Common myeloid progenitor, CD34-positive (primary cell): ENCODE data around the gene ARHGAP19.

Source experiments
- CTCF ChIA-PET: fragments of 350-600 bp; sonication (Branson Sonifier 250); formaldehyde crosslinking; loops from one replicate; lab custom pipeline; 2021; ENCODE audit warnings: antibody characterized with exemption; lab: Charles Lee
- POLR2A ChIA-PET: fragments of 350-600 bp; sonication (Branson Sonifier 250); formaldehyde crosslinking; loops from one replicate; lab custom pipeline; 2021; ENCODE audit warnings: antibody characterized with exemption; lab: Charles Lee
- DNase-seq, 3 donors: peaks; one replicate each; pipeline versions ENCODE4 v3.0.0 to v3.0.0-alpha.2; 2013
- H3K27ac ChIP-seq, 2 experiments: 1 replicate in 1 of 2; 2 replicates in 1 of 2; pipeline ENCODE4 v1.7.0; 2013; ENCODE audit warnings: inconsistent platforms in 2 of 2, low read length in 2 of 2, mild to moderate bottlenecking in 2 of 2, low read depth in 1 of 2, moderate library complexity in 1 of 2; ENCODE audit not compliant: severe bottlenecking in 2 of 2, insufficient read depth in 1 of 2, poor library complexity in 1 of 2
- H3K27me3 ChIP-seq, 5 experiments: replicated peaks in 2 of 5; 1 replicate in 3 of 5; 2 replicates in 2 of 5; pipeline versions ENCODE4 v1.6.1 to v1.7.0; 2013; ENCODE audit warnings: low read length in 4 of 5, mild to moderate bottlenecking in 2 of 5, moderate library complexity in 2 of 5, inconsistent platforms in 1 of 5; ENCODE audit not compliant: insufficient read depth in 5 of 5, control insufficient read depth in 4 of 5
- H3K36me3 ChIP-seq, 4 experiments: 1 replicate in 2 of 4; 2 replicates in 2 of 4; pipeline versions ENCODE4 v1.6.1 to v1.7.0; 2013; ENCODE audit warnings: low read length in 3 of 4, control low read depth in 1 of 4, mild to moderate bottlenecking in 1 of 4; ENCODE audit not compliant: control insufficient read depth in 4 of 4, insufficient read depth in 4 of 4
- H3K4me1 ChIP-seq, 4 experiments: 1 replicate in 3 of 4; 2 replicates in 1 of 4; pipeline versions ENCODE4 v1.6.1 to v1.7.1; 2013; ENCODE audit warnings: low read length in 3 of 4, mild to moderate bottlenecking in 3 of 4, control low read depth in 1 of 4, inconsistent platforms in 1 of 4, moderate library complexity in 1 of 4; ENCODE audit not compliant: control insufficient read depth in 4 of 4, insufficient read depth in 4 of 4; ENCODE audit errors: control extremely low read depth in 1 of 4
- H3K4me3 ChIP-seq, 7 experiments: 1 replicate in 4 of 7; 2 replicates in 3 of 7; pipeline versions ENCODE4 v1.5.1 to v1.7.0; 2013; ENCODE audit warnings: mild to moderate bottlenecking in 7 of 7, low read length in 6 of 7, moderate library complexity in 6 of 7, inconsistent platforms in 2 of 7, low read depth in 2 of 7, control low read depth in 1 of 7; ENCODE audit not compliant: insufficient read depth in 4 of 7, control insufficient read depth in 1 of 7; ENCODE audit errors: extremely low read depth in 1 of 7
- H3K9me3 ChIP-seq, 5 experiments: 1 replicate in 4 of 5; 2 replicates in 1 of 5; pipeline versions ENCODE4 v1.6.1 to v1.7.1; 2013; ENCODE audit warnings: low read length in 4 of 5, mild to moderate bottlenecking in 2 of 5, inconsistent platforms in 1 of 5, low read depth in 1 of 5, moderate library complexity in 1 of 5; ENCODE audit not compliant: control insufficient read depth in 4 of 5, insufficient read depth in 2 of 5; ENCODE audit errors: control extremely low read depth in 1 of 5
- WGBS: methylation state at CpG from one replicate; pipeline ENCODE4 v1.1.5; 2013; ENCODE audit not compliant: insufficient coverage; 5-methylcytosine and 5-hydroxymethylcytosine counted together

The ARHGAP19 gene

GRCh38 chr10:97203220-97203619 lies 89.2 kb downstream of the ARHGAP19 start:
- DNase-seq, result no peak
- H3K27ac ChIP-seq, result no peak overlapping the region
- H3K36me3 ChIP-seq, result no peaks in the 10 kb centered on the region
- WGBS, result 87% methylated on average over 7 of the region's 7 CpGs
- H3K4me1 ChIP-seq, result peaks cover 0 to 15% (median 6%) of the 10 kb centered on the region in 4 experiments
- peaks cover 0 to 34% (median 5%) of the 10 kb centered on the region in 5 experiments for H3K27me3 ChIP-seq
- no peak overlapping the region for H3K4me3 ChIP-seq
- CTCF ChIA-PET, result interaction anchor here (1.1 to 10.5 kb wide), 3 partner anchors 7 to 128 kb away, joined by 3 to 180 read pairs (median 132); no protein-coding TSS in a partner anchor
- peaks cover 0 to 3% (median 0%) of the 10 kb centered on the region in 5 experiments for H3K9me3 ChIP-seq
- POLR2A ChIA-PET, result interaction anchor here (0.7 kb wide), 1 partner anchor 206 kb away, joined by 3 read pairs; no protein-coding TSS in a partner anchor

GRCh38 chr10:97200616-97201015 lies 91.8 kb downstream of the ARHGAP19 start:
- H3K36me3 ChIP-seq, result no peaks in the 10 kb centered on the region
- peaks cover 0 to 3% (median 0%) of the 10 kb centered on the region in 5 experiments for H3K9me3 ChIP-seq
- ChIA-PET CTCF (interaction anchor here (0.7 to 13.0 kb wide), 5 partner anchors 7 to 128 kb away, joined by 3 to 132 read pairs (median 5); no protein-coding TSS in a partner anchor), POLR2A (no interaction called here)
- H3K27me3 ChIP-seq, result peaks cover 0 to 44% (median 16%) of the 10 kb centered on the region in 5 experiments
- no peak overlapping the region for H3K27ac ChIP-seq
- H3K4me3 ChIP-seq, result no peak overlapping the region
- H3K4me1 ChIP-seq, result peaks cover 0 to 24% (median 14%) of the 10 kb centered on the region in 4 experiments
- DNase-seq, result peak in 1 of 3 donors; percentile 36
- WGBS, result 10% methylated on average over 2 of the region's 6 CpGs

- peak in 1 of 3 donors; percentile 35 for DNase-seq
- Histone ChIP-seq H3K4me3 (no peak overlapping the region), H3K4me1 (peaks cover 0 to 24% (median 15%) of the 10 kb centered on the region in 4 experiments), H3K36me3 (no peaks in the 10 kb centered on the region), H3K27me3 (peaks cover 0 to 53% (median 19%) of the 10 kb centered on the region in 5 experiments), H3K27ac (no peak overlapping the region), H3K9me3 (peaks cover 0 to 3% (median 0%) of the 10 kb centered on the region in 5 experiments)
- WGBS, result 3% methylated on average over 3 of the region's 3 CpGs
- CTCF ChIA-PET, result interaction anchor here (1.2 to 13.0 kb wide), 6 partner anchors 8 to 126 kb away, joined by 3 to 132 read pairs (median 13); partner anchors contain the start of gene SLIT1
- POLR2A ChIA-PET, result no interaction called here
Measured at GRCh38 chr10:97199152-97199551, 93.3 kb downstream of the ARHGAP19 start.

- Histone ChIP-seq H3K27me3 (peaks cover 0 to 69% (median 26%) of the 10 kb centered on the region in 5 experiments), H3K4me1 (peaks cover 0 to 24% (median 15%) of the 10 kb centered on the region in 4 experiments), H3K27ac (no peak overlapping the region), H3K36me3 (no peaks in the 10 kb centered on the region), H3K4me3 (no peak overlapping the region), H3K9me3 (no peaks in the 10 kb centered on the region)
- CTCF ChIA-PET, result interaction anchor here (0.7 to 13.0 kb wide), 13 partner anchors 11 to 124 kb away, joined by 3 to 132 read pairs (median 5); partner anchors contain the start of gene SLIT1
- DNase-seq, result no peak
- POLR2A ChIA-PET, result no interaction called here
- 76% methylated on average over 5 of the region's 7 CpGs for WGBS
Measured at GRCh38 chr10:97197030-97197500, 95.4 kb downstream of the ARHGAP19 start.

GRCh38 chr10:97196223-97197029 lies 96.0 kb downstream of the ARHGAP19 start:
- DNase-seq, result peak; percentile 63 to 84 (median 83)
- CTCF ChIA-PET, result interaction anchor here (0.7 to 13.0 kb wide), 12 partner anchors 11 to 124 kb away, joined by 3 to 132 read pairs (median 6); partner anchors contain the start of gene SLIT1
- WGBS, result 5% methylated on average over 52 of the region's 56 CpGs
- peaks cover 0 to 24% (median 15%) of the 10 kb centered on the region in 4 experiments for H3K4me1 ChIP-seq
- no peaks in the 10 kb centered on the region for H3K9me3 ChIP-seq
- H3K36me3 ChIP-seq, result no peaks in the 10 kb centered on the region
- POLR2A ChIA-PET, result no interaction called here
- H3K27ac ChIP-seq, result no peak overlapping the region
- peak overlapping the region in 6 of 7 experiments; percentile 46 to 78 (median 58) for H3K4me3 ChIP-seq
- H3K27me3 ChIP-seq, result peaks cover 0 to 69% (median 26%) of the 10 kb centered on the region in 5 experiments

GRCh38 chr10:97195706-97196222 lies 96.7 kb downstream of the ARHGAP19 start:
- Histone ChIP-seq H3K4me1 (peaks cover 0 to 23% (median 15%) of the 10 kb centered on the region in 4 experiments), H3K27ac (no peak overlapping the region), H3K4me3 (peak overlapping the region in 6 of 7 experiments; percentile 46 to 78 (median 58)), H3K9me3 (no peaks in the 10 kb centered on the region), H3K36me3 (no peaks in the 10 kb centered on the region), H3K27me3 (peaks cover 0 to 67% (median 26%) of the 10 kb centered on the region in 5 experiments)
- no peak for DNase-seq
- CTCF ChIA-PET, result interaction anchor here (1.0 to 13.0 kb wide), 9 partner anchors 11 to 120 kb away, joined by 3 to 132 read pairs (median 7); partner anchors contain the start of gene SLIT1
- POLR2A ChIA-PET, result no interaction called here
- WGBS, result 32% methylated on average over 7 of the region's 11 CpGs
